ENCODE measurements around the gene STOM.
"Not testable (repeated sequence)": the region's sequence is repeated elsewhere in the genome, so short reads cannot be mapped to it uniquely, and the experiment has no call there.

Gene STOM

DNA sequence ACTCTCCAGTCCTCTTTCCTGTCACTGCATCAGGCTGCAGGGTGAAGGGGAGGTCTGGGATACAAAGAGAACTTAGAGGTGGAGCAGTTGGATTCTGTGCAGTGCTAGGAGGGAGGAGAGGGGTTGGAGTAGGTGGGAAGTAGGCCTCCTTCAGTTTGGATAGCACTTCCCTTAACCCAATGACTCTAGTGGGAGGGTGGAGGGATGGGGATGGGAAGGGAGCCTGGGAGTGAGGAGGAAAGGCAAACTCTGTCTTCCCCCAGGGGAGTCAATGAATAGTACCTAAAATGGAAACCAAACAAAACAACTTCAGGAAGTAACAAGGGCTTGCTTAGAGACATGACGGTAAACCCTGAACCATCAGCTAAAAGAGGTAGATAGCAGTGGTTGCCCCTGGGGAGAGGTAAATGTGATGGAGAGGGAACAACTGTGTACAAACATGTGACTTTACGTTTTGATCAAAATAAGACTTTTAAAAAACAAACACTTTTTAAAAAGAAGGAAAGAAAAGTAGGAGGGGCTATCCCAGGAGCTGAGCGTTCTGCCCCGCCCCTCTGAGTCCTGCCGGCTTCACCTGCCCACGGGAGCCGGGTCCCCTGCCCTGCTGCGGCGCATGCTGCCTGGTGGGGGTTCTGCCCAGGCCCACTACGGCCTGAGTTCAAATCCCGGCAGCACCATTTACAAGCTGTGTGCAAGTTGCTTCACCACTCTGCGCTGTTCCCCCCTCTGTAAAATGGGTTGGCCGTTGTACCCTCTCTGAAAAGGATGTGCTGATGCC lies 71.2 kb downstream of the STOM start:
- DNase-seq: no peak

DNA sequence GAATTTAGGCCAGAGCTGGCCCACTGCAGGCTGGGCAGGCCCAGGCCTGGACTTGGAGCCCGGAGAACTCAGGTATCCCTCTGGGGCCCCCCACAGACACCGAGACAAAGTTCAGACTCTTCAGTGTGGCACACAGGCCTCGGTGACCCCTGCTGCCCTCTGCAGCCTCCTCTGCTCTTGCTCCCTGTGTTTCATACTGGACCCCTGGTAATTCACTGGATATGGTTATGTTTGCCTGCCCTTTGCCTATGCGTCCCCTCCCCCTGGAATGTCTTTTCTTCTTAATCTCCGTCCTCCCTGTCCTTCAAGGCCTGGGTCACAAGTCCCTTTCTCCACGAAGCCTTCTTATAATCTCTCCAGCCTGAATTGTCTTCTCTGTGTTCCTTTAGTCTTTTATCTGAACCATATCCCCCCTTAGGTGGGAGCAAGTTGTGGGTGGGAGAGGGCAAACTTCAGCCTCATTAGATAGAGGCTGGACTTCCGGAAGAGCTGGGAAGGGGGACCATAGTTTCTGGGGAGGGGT lies 72.0 kb downstream of the STOM start:
- no peak for DNase-seq

DNA sequence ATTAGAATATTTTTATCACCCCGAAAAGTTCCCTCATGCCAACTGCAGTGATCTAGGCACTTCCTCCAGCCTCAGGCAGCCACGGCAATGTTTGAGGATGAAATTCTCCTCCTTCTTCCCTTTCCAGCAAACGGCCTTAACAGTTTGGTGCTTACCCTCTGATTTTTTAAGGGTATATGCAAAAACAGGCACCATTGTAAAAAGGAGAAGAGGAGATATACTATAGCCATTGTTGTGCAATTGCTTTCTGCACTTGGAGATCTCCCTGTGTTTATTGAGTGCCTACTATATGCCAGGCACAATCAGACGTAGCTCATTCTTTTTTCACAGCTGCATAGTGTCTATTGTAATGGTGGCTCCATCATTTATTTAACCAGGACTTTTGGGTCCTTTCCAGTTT lies 72.7 kb downstream of the STOM start:
- DNase-seq: no peak

DNA sequence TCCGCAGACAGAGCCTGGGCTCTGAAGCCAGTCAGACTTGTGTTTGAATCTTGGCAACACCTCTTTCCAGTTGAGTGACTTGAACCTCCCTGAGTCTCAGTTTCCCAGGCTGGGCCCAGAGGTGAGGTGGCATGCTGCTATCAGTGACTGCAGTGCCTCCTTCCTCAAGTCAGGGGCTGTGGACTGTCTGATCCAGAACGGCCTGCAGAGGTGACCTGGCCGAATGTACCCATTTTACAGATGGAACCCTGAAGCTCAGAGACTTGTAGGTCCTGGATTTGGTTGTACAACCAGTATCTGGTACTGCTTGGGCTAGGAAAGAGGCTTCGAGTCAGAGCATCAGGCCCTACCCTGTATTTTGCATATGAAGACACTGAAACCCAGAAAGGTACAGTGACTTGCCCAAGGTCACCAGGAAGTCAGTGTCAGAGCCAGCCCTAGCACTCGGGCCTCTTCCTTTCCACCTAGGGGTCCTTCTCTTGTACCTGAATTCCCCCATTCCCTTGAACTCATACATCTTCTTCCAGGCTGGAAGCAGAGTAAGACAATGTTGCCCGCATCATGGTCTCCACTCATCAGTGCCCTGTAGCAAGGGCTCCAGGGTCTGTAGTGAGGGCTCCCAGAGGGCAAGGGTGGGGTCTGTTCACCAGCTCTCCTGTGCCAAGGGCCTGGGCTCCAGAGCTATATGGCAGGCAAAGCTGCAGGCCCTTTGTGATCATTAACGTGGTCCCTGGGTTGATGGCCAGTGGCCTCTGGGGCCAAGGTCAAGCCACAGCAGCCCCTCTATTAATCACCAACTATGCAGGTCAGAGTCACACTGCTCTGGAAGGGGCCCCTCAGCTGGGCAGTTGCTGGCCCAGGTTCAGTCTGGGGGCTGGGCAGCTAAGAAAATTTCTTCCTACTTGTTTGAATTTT lies 73.6 kb downstream of the STOM start:
- no peak for DNase-seq

DNA sequence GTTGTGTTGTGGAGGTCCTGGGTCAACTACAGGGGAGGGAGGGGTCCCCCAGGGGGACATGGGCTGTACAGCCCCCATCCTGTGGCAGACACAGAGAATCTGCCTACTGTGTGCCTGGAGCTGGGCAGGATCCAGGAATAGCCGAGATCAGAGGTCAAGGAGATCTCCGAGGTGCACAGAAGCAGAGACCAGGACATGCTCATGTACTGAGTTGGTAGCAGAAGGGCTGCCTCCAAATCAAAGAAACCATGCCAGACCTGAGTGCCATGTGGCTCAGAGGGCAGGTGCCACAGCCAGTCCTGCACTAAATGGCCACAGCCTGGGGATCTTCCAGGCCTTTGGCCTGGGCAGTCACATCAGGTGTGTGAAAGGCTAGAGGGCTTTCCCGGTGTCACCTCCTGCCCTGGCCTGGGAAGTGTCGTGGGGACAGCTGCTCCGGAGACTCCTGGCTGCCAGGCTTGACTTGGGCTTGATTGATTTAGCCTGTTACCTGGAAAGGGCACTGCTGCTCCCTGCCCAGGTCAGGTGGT lies 74.3 kb downstream of the STOM start:
- DNase-seq: no peak

DNA sequence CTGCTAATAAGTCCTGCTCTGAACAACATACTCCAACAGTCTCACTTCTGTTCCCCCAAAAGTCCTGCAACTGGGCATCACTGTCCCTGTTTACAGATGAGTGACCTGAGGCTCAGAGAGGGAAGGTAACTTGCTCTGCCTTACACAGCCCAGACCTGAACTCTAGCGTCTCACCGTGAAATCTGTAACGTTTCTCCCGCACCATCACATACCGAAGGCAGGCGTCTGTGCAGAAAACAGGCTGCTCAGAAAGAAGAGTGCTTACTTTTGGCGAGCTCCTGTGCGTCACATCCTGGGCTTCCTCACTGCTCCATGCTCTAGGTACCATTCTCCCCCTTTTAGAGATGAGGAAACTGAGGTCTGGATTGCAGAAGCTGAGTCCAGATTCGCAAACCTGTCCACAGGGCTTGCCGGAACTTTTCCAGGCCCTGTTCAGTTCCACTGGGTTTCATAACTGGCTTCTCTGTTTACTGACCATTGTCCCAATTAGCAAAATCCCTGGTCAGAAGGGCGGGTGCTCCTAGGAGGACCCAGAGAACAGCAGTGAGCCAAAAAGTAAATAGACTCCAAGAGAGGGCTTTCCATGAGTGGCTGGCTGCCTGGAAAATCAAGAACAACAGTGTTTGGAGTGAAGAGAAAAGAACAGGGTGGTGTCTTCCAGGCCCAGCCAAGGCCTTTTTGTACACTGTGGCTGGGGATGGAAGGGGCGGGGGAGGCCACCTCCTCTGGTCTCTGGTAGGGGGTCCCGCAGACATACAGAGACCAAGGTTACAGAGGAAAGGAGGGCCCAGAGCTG lies 75.0 kb downstream of the STOM start:
- DNase-seq: no peak

DNA sequence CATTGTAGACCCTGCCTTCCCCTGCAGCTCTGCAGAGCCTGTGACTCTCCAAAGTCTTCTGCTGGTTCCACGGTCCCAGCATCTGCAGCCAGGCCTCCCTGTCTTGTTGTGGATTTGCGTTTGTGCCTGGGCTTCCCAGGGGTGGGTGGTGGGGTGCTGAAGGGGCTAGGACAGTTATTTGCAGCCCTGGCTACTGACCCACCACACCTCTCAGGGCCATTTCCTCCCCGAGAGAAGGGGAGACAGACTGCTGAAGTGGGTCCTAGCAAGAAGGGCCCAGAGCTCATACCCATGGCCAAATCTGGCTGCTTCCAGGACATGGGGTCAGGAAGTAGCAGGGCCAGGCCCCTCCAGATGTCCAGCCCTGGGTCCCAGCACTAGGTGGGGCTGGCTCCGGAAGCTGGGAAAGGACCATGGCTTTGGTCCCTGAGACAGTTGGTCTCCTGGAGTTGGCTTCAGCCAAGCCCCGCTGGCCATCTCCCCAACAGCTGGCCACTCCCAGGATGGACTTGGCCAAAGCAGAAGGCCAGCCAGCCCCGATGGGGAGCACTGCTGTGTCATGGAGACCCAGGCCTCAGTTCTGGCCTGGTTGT lies 75.8 kb downstream of the STOM start:
- no peak for DNase-seq

DNA sequence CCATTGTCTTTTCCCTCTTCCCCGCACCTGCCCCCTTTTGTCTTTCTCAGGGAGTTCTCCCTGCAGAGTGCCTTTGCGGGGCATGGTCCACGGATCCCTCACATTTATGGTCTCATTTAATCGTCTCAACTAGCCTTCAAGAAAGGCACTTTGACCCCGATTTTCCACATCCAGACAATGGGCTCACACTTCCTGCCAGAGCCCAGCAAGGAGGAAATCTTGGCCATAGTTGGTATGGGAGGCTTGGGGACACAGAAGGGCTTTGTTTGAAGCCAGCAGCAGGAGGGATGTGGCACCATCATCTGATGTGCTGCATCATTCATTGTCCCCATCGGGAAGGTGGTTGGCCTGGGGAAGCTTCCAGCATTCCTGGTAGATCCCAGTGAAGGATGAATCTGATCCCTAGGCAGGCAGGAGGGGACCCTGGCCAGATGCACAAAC lies 77.2 kb downstream of the STOM start:
- no peak for DNase-seq

DNA sequence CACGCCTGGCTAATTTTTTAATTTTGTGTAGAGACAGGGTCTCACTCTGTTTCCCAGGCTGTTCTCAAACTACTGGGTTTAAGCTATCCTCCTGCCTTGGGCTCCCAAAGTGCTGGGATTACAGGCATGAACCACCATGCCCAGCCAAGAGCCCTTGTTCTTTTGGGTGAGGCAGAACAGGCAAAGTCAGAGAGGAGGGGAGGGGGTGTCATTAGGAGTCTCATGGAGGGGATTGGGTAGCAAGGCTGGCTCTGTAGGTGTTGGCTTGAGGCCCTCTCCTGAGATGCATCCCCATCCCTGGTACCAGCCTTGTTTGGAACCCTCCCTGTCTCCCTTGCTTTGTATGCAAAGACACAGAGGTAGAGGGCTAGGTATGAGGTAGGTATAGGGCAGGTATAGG lies 78.0 kb downstream of the STOM start:
- DNase-seq: no peak

DNA sequence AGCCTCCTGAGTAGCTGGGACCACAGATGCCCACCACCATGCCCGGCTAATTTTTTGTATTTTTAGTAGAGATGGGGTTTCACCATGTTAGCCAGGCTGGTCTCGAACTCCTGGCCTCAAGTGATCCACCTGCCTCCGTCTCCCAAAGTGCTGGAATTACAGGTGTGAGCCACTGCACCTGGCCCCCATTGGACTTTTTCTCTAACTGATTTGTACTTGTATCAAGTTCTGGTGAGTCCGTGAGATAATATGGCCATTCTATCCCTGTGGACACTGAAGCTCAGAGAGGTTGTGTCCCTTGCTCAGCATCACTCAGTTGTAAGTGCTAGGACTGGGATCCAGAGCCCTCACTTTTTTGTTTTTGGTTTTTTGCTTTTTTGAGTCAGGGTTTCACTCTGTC lies 78.5 kb downstream of the STOM start:
- not testable (repeated sequence) for DNase-seq

DNA sequence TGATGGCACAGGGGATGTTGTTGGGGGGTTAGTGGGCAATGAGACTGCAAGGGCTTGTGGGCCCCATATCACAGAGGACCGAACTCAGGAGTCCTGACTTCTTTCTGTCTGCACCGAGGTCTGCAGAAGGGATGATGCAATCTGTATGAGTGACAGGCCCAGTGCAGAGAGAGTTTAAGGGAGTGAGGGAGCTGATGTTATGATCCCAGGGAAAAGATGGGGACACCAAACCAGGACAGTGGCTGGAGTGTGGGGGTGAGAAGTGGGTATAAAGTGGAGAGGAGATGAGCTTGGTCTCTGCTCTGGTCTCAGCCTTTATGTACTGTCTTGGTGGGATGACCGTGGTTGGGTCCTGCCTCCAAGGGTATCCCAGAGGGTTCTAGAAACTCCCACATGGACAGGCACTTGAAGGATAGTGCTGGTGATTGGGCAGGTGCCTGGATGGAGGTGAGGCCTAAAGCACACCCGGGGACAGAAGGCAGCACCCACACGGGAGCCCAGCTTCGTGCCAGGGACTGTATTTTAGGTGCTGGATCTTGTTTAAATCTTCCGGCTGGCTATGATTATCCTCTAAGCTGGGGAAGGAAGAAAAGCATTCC lies 80.2 kb downstream of the STOM start:
- no peak for DNase-seq

DNA sequence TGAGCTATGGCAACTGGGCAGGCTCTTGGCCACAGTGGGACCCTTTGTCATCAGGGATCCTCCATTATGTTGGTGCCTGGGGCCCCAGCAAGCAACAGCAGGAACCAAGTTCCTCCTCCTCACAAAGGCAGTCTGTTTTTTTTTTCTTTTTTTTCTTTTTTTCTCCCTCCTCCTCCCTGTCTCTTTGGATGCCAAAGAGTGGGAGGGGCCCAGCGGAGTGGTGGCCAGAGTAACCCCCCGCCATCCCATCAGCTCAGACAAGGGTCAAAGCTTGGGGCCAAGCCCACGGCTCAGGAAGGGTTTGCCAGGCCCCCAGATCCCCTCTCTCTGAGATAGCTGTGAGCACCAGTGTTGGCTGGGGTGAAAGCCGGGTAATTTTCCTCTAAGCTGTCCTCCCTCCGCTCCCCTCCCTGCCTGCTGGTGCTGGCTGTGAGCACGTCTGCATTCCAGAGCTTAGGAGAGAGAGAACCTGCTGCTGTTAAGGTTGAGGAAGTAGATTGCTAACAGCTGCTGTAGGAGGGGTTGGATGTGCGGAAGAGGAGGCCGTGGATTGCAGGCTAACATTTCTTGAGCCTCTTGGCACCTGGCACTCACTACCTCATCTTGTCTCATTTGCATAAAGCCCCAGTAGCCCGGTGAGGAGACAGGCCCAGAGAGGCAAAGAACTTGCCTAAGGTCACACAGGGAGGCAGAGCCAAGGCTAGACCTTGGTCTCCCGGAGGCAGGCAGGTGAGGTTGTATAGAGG lies 80.9 kb downstream of the STOM start:
- DNase-seq: no peak

All from retina (tissue), 1 donor.